GM18505 (cell line): ENCODE data around the gene COG3.

Source experiments
- ATAC-seq: cut with Tn5 transposase; IDR thresholded peaks from one replicate; pipeline ENCODE4 v1.9.1; 2021; ENCODE audit not compliant: unreplicated experiment
- POLR2A ChIP-seq: IDR thresholded peaks from 4 replicates; pipeline ENCODE4 v1.6.1; 2011; ENCODE audit warnings: borderline replicate concordance; ENCODE audit not compliant: insufficient read depth, insufficient read length; ENCODE audit errors: extremely low read depth

Gene COG3

GRCh38 chr13:45534604-45535003 is 69.9 kb downstream of the COG3 start:
- no peak for ATAC-seq
- TF ChIP-seq POLR2A = no peak

- no peak for ATAC-seq
- TF ChIP-seq POLR2A = no peak
These were observed 71.5 kb downstream of the COG3 start for GRCh38 chr13:45536224-45536623.

GRCh38 chr13:45537516-45537915 is 72.8 kb downstream of the COG3 start:
- no peak for TF ChIP-seq POLR2A
- ATAC-seq = no peak

- no peak for ATAC-seq
- TF ChIP-seq POLR2A = no peak
These were observed 73.6 kb downstream of the COG3 start for GRCh38 chr13:45538382-45538781.

- TF ChIP-seq POLR2A = no peak
- ATAC-seq = no peak
These were observed 75.5 kb downstream of the COG3 start for GRCh38 chr13:45540195-45540594.

- no peak for TF ChIP-seq POLR2A
- no peak for ATAC-seq
These were observed 76.1 kb downstream of the COG3 start for GRCh38 chr13:45540864-45541263.

GRCh38 chr13:45541806-45542205 is 77.1 kb downstream of the COG3 start:
- no peak for TF ChIP-seq POLR2A
- no peak for ATAC-seq

- ATAC-seq = no peak
- no peak for TF ChIP-seq POLR2A
These were observed 77.7 kb downstream of the COG3 start for GRCh38 chr13:45542391-45542790.

GRCh38 chr13:45542878-45543277 is 78.1 kb downstream of the COG3 start:
- no peak for TF ChIP-seq POLR2A
- no peak for ATAC-seq

GRCh38 chr13:45544520-45544919 is 79.8 kb downstream of the COG3 start:
- no peak for ATAC-seq
- no peak for TF ChIP-seq POLR2A

- no peak for ATAC-seq
- no peak for TF ChIP-seq POLR2A
These were observed 81.1 kb downstream of the COG3 start for GRCh38 chr13:45545686-45546409.

- no peak for ATAC-seq
These were observed 81.6 kb downstream of the COG3 start for GRCh38 chr13:45546410-45546765.

GRCh38 chr13:45548281-45548680 is 83.5 kb downstream of the COG3 start:
- no peak for TF ChIP-seq POLR2A
- no peak for ATAC-seq

More at GRCh38 chr13:45546410-45546765, 81.6 kb downstream of the COG3 start:
- TF ChIP-seq POLR2A = no peak

GRCh38 chr13:45554604-45555109 is 89.9 kb downstream of the COG3 start:
- ATAC-seq = no peak
- no peak for TF ChIP-seq POLR2A
